Endothelial cell of umbilical vein (primary cell): ENCODE measurements around the gene DDHD1. TPM values are rescaled to one million over a fixed set of nuclear protein-coding genes. Genes with fewer than 3 reads are reported as not detected.

Experiments
- BruUV-seq: library from RNA; stranded (reverse); fragments of 400-500 nt; replicated peaks from 2 replicates; lab custom pipeline; 2021; lab: Mats Ljungman, UMichigan
- CTCF ChIA-PET: fragments of 300-600, 350-600 bp; sonication (Branson Sonifier 250); formaldehyde crosslinking; loops from one replicate; lab custom pipeline; 2021; ENCODE audit warnings: antibody characterized with exemption, inconsistent platforms; lab: Charles Lee
- POLR2A ChIA-PET: fragments of 300-600, 350-600 bp; sonication (Branson Sonifier 250); formaldehyde crosslinking; loops from one replicate; lab custom pipeline; 2021; ENCODE audit warnings: antibody characterized with exemption, inconsistent platforms; lab: Charles Lee
- DNase-seq: peaks from one replicate; pipeline ENCODE4 v3.0.0-alpha.2; 2011; ENCODE audit warnings: low read depth, low spot score
- FAIRE-seq: peaks from 2 replicates; lab custom pipeline; 2011; peaks lifted over from hg19 to GRCh38; lab: Jason Lieb, UNC
- H2AFZ ChIP-seq: 2 replicates; pipeline ENCODE4 v1.6.0; 2012; ENCODE audit warnings: low read depth, low read length, control low read depth, inconsistent platforms
- H3K27ac ChIP-seq: 2 replicates; pipeline ENCODE4 v1.5.1; 2011; ENCODE audit warnings: low read depth, mild to moderate bottlenecking, control low read depth, low read length, moderate library complexity; ENCODE audit not compliant: insufficient read depth
- H3K27me3 ChIP-seq, 2 experiments: 2 replicates each; pipeline versions ENCODE4 v1.6.0 to v1.6.1; 2011; ENCODE audit warnings: low read length in 2 of 2, mixed read lengths in 1 of 2; ENCODE audit not compliant: control insufficient read depth in 2 of 2, insufficient read depth in 2 of 2
- H3K36me3 ChIP-seq, 2 experiments: 2 replicates in 1 of 2; 3 replicates in 1 of 2; pipeline ENCODE4 v1.5.1; 2011; ENCODE audit warnings: low read length in 2 of 2, mild to moderate bottlenecking in 1 of 2, moderate library complexity in 1 of 2; ENCODE audit not compliant: control insufficient read depth in 2 of 2, insufficient read depth in 2 of 2; ENCODE audit errors: extremely low read depth in 1 of 2
- H3K4me1 ChIP-seq: 3 replicates; pipeline ENCODE4 v1.5.1; 2011; ENCODE audit warnings: mild to moderate bottlenecking, low read length; ENCODE audit not compliant: control insufficient read depth, insufficient read depth; ENCODE audit errors: extremely low read depth
- H3K4me2 ChIP-seq: 2 replicates; pipeline ENCODE4 v1.6.1; 2011; ENCODE audit warnings: low read length, control low read depth, mixed read lengths; ENCODE audit not compliant: insufficient read depth
- H3K4me3 ChIP-seq, 3 experiments: fragments of 200-600 bp in 1 of 3; sonication (generic), shearing (Covaris generic) in 1 of 3; replicated peaks in 1 of 3; 2 replicates each; pipeline ENCODE4 v1.5.1; 2011 to 2016; ENCODE audit warnings: control low read depth in 3 of 3, low read length in 3 of 3, mild to moderate bottlenecking in 2 of 3, inconsistent platforms in 1 of 3, low read depth in 1 of 3, moderate library complexity in 1 of 3; ENCODE audit not compliant: insufficient read depth in 1 of 3
- H3K79me2 ChIP-seq: 2 replicates; pipeline ENCODE4 v1.6.0; 2012; ENCODE audit warnings: low read length, inconsistent platforms; ENCODE audit not compliant: control insufficient read depth, insufficient read depth
- H3K9ac ChIP-seq: replicated peaks from 2 replicates; pipeline ENCODE3; 2011; ENCODE audit warnings: low read length, control low read depth; ENCODE audit not compliant: insufficient read depth; ENCODE audit errors: extremely low read depth
- H3K9me1 ChIP-seq: replicated peaks from 3 replicates; pipeline ENCODE4 v1.6.0; 2011; ENCODE audit warnings: mild to moderate bottlenecking, low read length; ENCODE audit not compliant: control insufficient read depth, insufficient read depth; ENCODE audit errors: extremely low read depth
- H3K9me3 ChIP-seq: replicated peaks from 2 replicates; pipeline ENCODE4 v1.5.1; 2012; ENCODE audit warnings: low read length, inconsistent platforms; ENCODE audit not compliant: control insufficient read depth, insufficient read depth
- H4K20me1 ChIP-seq: replicated peaks from 2 replicates; pipeline ENCODE3; 2011; ENCODE audit warnings: mild to moderate bottlenecking, low read length; ENCODE audit not compliant: control insufficient read depth, insufficient read depth; ENCODE audit errors: extremely low read depth
- CTCF ChIP-seq, 2 donors: IDR thresholded peaks; 1 replicate in 1 of 2; 2 replicates in 1 of 2; pipeline ENCODE4 v1.5.1; 2011; ENCODE audit warnings: low read length in 2 of 2, mild to moderate bottlenecking in 2 of 2, moderate library complexity in 2 of 2, control low read depth in 1 of 2, inconsistent platforms in 1 of 2, low read depth in 1 of 2; ENCODE audit not compliant: insufficient read depth in 1 of 2; ENCODE audit errors: extremely low read depth in 1 of 2
- EZH2 ChIP-seq: IDR thresholded peaks from 2 replicates; pipeline ENCODE4 v1.6.1; 2012; ENCODE audit warnings: borderline replicate concordance, low read depth, mild to moderate bottlenecking, moderate library complexity, low read length, inconsistent platforms; ENCODE audit not compliant: severe bottlenecking
- FOS ChIP-seq: IDR thresholded peaks from 2 replicates; pipeline ENCODE4 v1.6.1; 2011; ENCODE audit warnings: mild to moderate bottlenecking, low read length, moderate library complexity, borderline replicate concordance; ENCODE audit not compliant: insufficient read depth
- GATA2 ChIP-seq: IDR thresholded peaks from 2 replicates; pipeline ENCODE4 v1.7.0; 2011; ENCODE audit warnings: low read depth, mild to moderate bottlenecking, moderate library complexity, mixed read lengths, low read length; ENCODE audit not compliant: insufficient read length, insufficient read depth
- JUN ChIP-seq: IDR thresholded peaks from 2 replicates; pipeline ENCODE4 v1.6.1; 2011; ENCODE audit warnings: borderline replicate concordance, low read depth; ENCODE audit not compliant: insufficient read length, insufficient read depth
- MYC ChIP-seq: IDR thresholded peaks from one replicate; pipeline ENCODE4 v1.6.1; 2011; ENCODE audit warnings: mild to moderate bottlenecking, low read depth, low read length
- POLR2A ChIP-seq: IDR thresholded peaks from 2 replicates; pipeline ENCODE4 v1.6.1; 2012; ENCODE audit warnings: low read depth, mild to moderate bottlenecking, control low read depth, low read length
- POLR2AphosphoS5 ChIP-seq: IDR thresholded peaks from 2 replicates; pipeline ENCODE4 v1.6.1; 2012; ENCODE audit warnings: low read depth, mild to moderate bottlenecking, control low read depth, low read length, moderate library complexity; ENCODE audit not compliant: insufficient read depth
- dilution Hi-C: fragments of 300-500 bp; cut with MboI; formaldehyde crosslinking; loops from one replicate; pipeline ENCODE4 v1.15.0; 2019; ENCODE audit warnings: low sequenced_read_pairs; ENCODE audit not compliant: extremely low pct_ligation_motif_present
- intact Hi-C: fragments of 100-400 bp; cut with micrococcal nuclease; formaldehyde crosslinking; loops from one replicate; pipeline ENCODE4 v1.10.0; 2022
- polyA plus RNA-seq, 4 experiments: library from polyadenylated mRNA; depleted of rRNA in 3 of 4; stranded (reverse) in 3 of 4; unstranded in 1 of 4; fragments of >200 nt; gene quantifications; 2 replicates each; pipeline versions ENCODE4 v1.2.1 to v1.2.3, GENCODE V29; 2011 to 2012; ENCODE audit warnings: missing spikeins in 1 of 4
- total RNA-seq: library from RNA; stranded (reverse); gene quantifications from 2 replicates; pipeline ENCODE4 v1.2.3, GENCODE V29; 2021
- TF ChIP-seq, protein P1 (sequence below): IDR thresholded peaks from 2 replicates; pipeline ENCODE4 v1.6.1; 2011; ENCODE audit not compliant: insufficient read depth, insufficient read length

Gene DDHD1
- total and polyA plus RNA-seq, 2 donors (not counting 3 experiments of a cell fraction or from before 2014, with no cell fraction given) = 2.7 to 12.4 TPM

GRCh38 chr14:53192052-53192760 lies 39.1 kb upstream of the DDHD1 start:
- intact Hi-C loops = no loop called here
- POLR2A ChIA-PET = no interaction called here

More at GRCh38 chr14:53192052-53192760, 39.1 kb upstream of the DDHD1 start:
- TF ChIP-seq GATA2 (no peak), CTCF (IDR thresholded peaks at IDR 0.05; ENCODE audit: extremely low read depth in 1 of 2, insufficient read depth in 1 of 2, low read depth in 1 of 2, low read length in 2 of 2) (no peak), FOS (no peak), MYC (no peak), EZH2 (no peak), JUN (no peak), POLR2A (no peak), POLR2AphosphoS5 (no peak)
- TF ChIP-seq, protein P1, sequence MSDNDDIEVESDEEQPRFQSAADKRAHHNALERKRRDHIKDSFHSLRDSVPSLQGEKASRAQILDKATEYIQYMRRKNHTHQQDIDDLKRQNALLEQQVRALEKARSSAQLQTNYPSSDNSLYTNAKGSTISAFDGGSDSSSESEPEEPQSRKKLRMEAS = no peak
- dilution Hi-C loops = no loop called here
- Histone ChIP-seq H3K27ac (no peak overlapping the region), H3K4me3 (no peak overlapping the region), H2AFZ (no peak overlapping the region), H3K4me1 (no peaks in the 10 kb centered on the region), H3K9me1 (no peaks in the 10 kb centered on the region), H3K4me2 (no peak overlapping the region), H3K79me2 (no peaks in the 10 kb centered on the region), H4K20me1 (no peaks in the 10 kb centered on the region), H3K27me3 (no peaks in the 10 kb centered on the region), H3K9ac (no peak overlapping the region), H3K9me3 (no peaks in the 10 kb centered on the region), H3K36me3 (no peaks in the 10 kb centered on the region)
- FAIRE-seq (no peak), DNase-seq (no peak)
- BruUV-seq = no TSS peak
- CTCF ChIA-PET = interaction anchor here (1.1 to 1.4 kb wide), 2 partner anchors 8 to 104 kb away, joined by 3 to 4 read pairs; no protein-coding TSS in a partner anchor
